Measurements from ENCODE around the gene MX2.
"Not testable (repeated sequence)": the region's sequence is repeated elsewhere in the genome, so short reads cannot be mapped to it uniquely, and the experiment has no call there.

The MX2 gene

DNA sequence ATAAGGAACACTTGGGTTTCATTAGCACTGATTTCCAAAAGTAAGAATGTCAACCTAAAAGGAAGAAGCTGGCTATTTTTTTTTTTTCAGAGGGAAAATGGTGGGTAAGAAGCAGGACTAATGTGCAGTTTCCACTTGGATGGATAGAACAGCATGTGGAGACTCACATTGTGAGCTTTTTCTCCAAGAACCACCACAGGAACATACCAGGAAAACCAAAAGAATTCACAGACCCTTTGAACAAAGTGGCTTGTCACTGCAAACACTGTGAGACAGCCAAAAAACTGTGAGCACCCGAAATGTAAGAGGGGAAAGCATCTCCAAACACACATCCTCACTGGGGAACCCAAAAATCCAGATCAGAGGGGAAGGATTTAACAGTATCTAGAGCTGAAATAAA, 48.5 kb downstream of the MX2 start:
- H3K4me3 ChIP-seq (ENCODE audit: low read depth, low read length), result no peak overlapping the region
- DNase-seq (ENCODE audit: low read depth), result no peak
- TF ChIP-seq CTCF (IDR thresholded peaks at IDR 0.05; ENCODE audit: low read depth, low read length) (no peak), MYC (IDR thresholded peaks at IDR 0.05; ENCODE audit: low read depth, low read length) (no peak), POLR2A (IDR thresholded peaks at IDR 0.05; ENCODE audit: extremely low read depth, insufficient read length) (no peak)
- TF ChIP-seq, protein P1, sequence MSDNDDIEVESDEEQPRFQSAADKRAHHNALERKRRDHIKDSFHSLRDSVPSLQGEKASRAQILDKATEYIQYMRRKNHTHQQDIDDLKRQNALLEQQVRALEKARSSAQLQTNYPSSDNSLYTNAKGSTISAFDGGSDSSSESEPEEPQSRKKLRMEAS (IDR thresholded peaks at IDR 0.05; ENCODE audit: low read depth, low read length), result no peak

DNA sequence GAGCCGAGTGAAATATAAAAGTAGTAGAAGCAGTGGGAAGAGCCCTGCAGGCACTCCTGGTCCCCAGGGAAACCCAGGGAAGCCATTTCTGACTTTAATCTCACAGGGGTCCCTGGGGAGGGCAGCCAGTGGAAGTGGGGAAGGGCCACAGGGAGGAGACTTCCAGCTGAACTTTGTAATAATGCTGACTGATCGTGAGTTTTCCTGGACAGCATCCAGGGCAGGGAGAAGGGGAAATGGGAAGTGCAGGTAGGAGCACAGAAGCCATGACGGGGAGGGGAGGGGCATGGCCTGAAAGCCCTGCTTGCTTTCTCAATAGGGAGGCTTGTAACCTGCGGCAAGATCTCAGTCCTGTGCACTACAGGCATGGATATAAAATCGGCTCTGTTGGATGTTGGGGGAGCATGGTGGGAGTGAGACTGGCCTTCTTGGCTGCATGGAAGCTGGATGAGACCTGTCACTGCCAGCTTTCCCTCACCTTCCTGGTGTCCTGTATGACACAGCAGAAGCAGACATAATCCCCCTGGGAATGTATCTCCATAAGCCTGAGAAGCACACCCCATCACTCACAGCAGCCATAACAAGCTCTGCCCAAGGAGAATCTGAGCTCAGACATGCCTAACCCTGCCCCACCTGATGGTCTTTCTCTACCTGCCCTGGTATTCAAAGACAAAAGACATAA, 49.1 kb downstream of the MX2 start:
- no peak overlapping the region for H3K4me3 ChIP-seq (ENCODE audit: low read depth, low read length)
- DNase-seq (ENCODE audit: low read depth), result no peak
- TF ChIP-seq POLR2A (IDR thresholded peaks at IDR 0.05; ENCODE audit: extremely low read depth, insufficient read length), result no peak
- no peak for TF ChIP-seq MYC (IDR thresholded peaks at IDR 0.05; ENCODE audit: low read depth, low read length)
- TF ChIP-seq CTCF (IDR thresholded peaks at IDR 0.05; ENCODE audit: low read depth, low read length), result no peak

DNA sequence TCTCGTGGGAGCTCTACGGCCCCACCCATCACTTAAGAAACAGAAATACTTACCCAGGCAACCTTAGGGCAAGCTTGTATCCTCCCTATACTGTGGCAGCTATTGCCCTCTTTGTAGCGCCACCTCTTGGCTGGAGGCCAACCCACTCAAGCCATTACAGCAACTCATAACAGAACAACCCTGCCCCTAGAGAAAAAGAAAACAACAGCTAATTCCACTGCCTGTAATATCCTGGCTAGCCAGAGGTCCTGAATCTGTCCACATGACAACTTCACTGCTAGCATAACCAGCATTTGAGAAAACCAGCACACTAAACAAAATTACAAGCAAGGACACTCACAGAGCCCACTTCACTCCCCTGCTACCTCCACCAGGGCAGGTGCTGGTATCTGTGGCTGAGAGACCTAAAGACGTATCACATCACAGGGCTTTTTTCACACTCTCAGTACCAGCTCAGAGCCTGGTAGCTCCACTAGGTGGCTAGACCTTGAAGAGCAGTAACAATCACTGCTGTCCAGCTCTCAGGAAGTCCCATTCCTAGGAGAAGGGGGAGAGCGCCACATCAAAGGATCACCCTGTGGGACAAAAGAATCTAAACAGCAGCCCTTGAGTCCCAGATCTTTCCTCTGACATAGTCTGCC, 49.7 kb downstream of the MX2 start:
- peak; percentile 31 for DNase-seq (ENCODE audit: low read depth)
- TF ChIP-seq POLR2A (IDR thresholded peaks at IDR 0.05; ENCODE audit: extremely low read depth, insufficient read length) (no peak), CTCF (IDR thresholded peaks at IDR 0.05; ENCODE audit: low read depth, low read length) (peak; percentile 21)
- TF ChIP-seq, protein P1 (IDR thresholded peaks at IDR 0.05; ENCODE audit: low read depth, low read length), result no peak
- no peak overlapping the region for H3K4me3 ChIP-seq (ENCODE audit: low read depth, low read length)

DNA sequence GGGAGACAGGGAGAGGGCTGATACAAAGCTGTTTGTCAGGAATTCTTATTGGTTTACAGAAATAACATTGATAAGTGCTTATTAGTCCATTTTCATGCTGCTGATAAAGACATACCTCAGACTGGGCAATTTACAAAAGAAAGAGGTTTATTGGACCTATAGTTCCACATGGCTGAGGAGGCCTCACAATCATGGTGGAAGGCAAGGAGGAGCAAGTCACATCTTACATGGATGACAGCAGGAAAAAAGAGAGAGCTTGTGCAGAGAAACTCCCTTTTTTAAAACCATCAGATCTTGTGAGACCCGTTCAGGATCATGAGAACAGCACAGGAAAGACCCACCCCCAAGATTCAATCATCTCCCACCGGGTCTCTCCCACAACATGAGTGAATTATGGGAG, 55.7 kb downstream of the MX2 start:
- not testable (repeated sequence) for DNase-seq (ENCODE audit: low read depth); H3K4me3 ChIP-seq (ENCODE audit: low read depth, low read length)

GRCh38 chr21:41418393-41418792, 56.6 kb downstream of the MX2 start:
- no peak overlapping the region for H3K4me3 ChIP-seq (ENCODE audit: low read depth, low read length)
- no peak for TF ChIP-seq MYC (IDR thresholded peaks at IDR 0.05; ENCODE audit: low read depth, low read length)
- TF ChIP-seq, protein P1 (IDR thresholded peaks at IDR 0.05; ENCODE audit: low read depth, low read length), result no peak
- no peak for TF ChIP-seq CTCF (IDR thresholded peaks at IDR 0.05; ENCODE audit: low read depth, low read length)
- no peak for TF ChIP-seq POLR2A (IDR thresholded peaks at IDR 0.05; ENCODE audit: extremely low read depth, insufficient read length)
- DNase-seq (ENCODE audit: low read depth), result no peak

GRCh38 chr21:41418956-41419680, 57.3 kb downstream of the MX2 start:
- no peak for DNase-seq (ENCODE audit: low read depth)
- TF ChIP-seq, protein P1 (IDR thresholded peaks at IDR 0.05; ENCODE audit: low read depth, low read length), result no peak
- TF ChIP-seq CTCF (IDR thresholded peaks at IDR 0.05; ENCODE audit: low read depth, low read length) (no peak), POLR2A (IDR thresholded peaks at IDR 0.05; ENCODE audit: extremely low read depth, insufficient read length) (no peak), MYC (IDR thresholded peaks at IDR 0.05; ENCODE audit: low read depth, low read length) (no peak)
- no peak overlapping the region for H3K4me3 ChIP-seq (ENCODE audit: low read depth, low read length)
